Stimulated activated CD4-positive, alpha-beta T cell treated with anti-CD3 and anti-CD28 coated beads, Interleukin-2, amount 100 ng/mL, for 24 hours (primary cell): ENCODE data around the gene PLXNB3.
"Not testable (repeated sequence)": the region's sequence is repeated elsewhere in the genome, so short reads cannot be mapped to it uniquely, and the experiment has no call there.

Experiments used
- DNase-seq, 2 donors: peaks; one replicate each; pipeline ENCODE4 v3.0.0-alpha.2; 2020

PLXNB3 gene

DNA sequence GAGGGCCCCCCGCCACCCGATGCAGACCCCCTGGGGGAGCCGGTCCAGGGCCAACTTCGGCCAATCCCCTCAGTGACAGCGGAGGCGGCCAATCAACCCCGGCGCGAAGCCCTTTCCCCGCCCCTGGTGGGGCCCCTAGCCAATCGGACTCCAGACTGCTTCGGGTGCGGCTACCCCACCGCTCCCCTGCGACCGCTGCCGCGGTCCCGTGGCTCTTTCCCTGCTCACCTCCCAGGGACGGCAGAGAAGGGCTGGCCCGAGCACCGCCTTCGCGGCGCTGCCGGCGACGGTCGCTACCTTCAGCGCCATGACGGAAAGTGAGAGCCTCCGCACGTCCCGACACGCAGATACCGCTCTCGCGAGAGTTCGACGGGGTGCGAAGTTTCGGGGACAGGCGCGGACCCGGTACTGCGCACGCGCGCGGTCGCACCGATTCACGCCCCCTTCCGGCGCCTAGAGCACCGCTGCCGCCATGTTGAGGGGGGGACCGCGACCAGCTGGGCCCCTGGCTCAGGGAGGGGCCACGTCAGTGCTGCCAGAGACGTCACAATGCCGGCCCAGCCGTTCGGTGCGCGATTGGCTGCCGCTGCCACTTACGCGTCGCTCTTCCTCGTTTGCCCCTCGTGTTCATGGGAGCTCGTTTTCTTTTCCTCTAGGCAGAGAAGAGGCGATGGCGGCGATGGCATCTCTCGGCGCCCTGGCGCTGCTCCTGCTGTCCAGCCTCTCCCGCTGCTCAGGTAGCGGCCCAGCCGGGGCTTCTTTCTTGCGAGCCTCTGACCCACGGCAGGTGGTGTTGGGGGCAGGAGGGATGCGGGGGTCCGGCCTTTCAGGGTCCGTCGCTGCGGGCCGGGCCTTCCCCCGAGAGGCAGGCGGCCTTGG lies 30.2 kb downstream of the PLXNB3 start, which contains the start of the genes IDH3G and SSR4:
Gene IDH3G, minus strand, starts transcription at position 358 of the 879 bp plus-strand sequence. Its CDS starts 49 bp downstream, at position 309.
Gene SSR4, plus strand, starts transcription at position 651 of the 879 bp plus-strand sequence. Its CDS starts 20 bp downstream, at position 671.
- DNase-seq, result peak; percentile 90 to 91

DNA sequence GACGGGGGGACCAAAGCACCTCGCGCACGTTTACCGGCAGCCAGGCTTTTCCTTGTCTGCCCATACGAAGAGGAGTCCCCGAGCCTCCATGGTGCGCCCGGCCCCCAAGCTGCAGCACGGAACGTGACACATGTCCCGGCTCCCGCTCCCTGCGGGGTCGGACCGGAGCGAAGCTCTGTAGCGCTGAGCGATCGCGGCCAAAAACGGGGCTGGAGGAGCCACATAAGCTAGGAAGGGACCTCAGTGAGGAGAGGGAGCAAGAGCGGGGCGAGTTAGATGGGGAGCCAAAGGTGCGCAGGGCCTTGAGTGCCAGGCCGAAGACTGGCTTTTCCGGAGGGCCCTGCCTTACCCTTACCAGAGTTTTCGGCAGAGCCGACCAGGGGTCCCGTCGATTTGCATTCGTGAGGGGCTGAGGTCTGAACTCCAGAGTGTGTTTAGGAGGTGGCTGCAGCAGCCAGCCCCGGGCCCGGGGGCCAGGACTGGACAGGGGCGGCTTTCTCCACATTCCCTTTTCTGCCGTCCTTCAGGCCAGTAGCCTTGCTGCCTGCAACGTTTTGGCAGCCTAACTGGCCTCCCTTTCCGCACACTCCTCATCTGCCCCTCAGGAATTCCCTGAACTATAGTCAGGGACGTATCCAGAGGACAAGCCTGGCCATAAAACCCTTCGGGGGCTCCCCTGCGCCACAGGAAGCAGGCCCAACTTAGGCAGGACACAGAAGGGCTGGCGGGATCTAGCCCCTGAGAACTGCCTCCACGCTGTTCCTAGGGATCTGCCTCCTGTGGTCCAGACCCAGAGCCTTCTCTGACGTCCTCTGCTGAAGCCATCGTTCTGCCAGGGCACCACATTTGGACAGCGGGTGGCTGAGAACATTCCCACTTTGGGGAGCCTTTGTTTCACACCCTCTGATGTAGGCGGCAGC lies 31.1 kb downstream of the PLXNB3 start:
- DNase-seq, result peak; percentile 32 to 33

DNA sequence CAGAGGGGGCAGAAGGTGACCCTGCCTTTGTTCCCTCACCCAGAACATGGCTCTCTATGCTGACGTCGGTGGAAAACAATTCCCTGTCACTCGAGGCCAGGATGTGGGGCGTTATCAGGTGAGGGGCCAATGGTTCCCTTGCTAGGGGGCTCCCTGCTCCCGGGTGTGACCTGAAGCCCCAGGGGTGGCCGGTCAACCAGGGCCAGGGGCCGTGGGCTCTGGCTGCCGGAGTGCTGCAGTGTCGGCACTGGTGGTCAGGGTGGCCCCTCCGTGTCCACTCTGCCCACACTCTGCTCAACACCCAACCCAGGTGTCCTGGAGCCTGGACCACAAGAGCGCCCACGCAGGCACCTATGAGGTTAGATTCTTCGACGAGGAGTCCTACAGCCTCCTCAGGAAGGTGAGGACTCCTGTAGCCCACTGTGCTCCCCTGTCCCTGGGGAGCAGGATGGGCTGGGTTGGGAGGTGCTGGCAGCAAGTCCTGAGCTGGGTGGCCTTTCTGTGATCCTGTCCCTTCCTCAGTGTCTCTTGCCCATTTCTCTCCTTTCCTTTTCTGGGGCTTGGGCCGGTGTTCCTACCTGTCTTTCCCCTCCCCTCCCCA lies 33.5 kb downstream of the PLXNB3 start:
- DNase-seq, result no peak

DNA sequence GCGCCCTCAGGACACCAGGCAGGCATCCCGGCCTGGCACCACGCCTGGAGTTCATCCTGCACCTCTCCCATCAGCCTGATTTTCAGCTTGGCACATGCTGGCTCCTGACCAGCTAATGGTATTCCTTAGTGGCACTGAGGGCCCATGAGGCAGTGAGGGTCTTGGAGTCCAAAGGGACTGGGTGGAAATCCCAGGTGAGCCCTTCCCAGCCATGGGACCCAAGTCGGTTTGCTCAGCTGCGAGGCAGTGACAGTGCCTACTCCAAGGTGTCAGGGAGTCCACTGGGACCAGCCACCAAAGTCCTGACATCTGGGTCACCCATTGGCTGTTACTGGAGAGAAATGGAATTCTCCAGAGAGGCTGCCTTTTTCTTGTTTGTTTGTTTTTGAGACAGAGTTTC lies 35.3 kb downstream of the PLXNB3 start:
- DNase-seq, result no peak

DNA sequence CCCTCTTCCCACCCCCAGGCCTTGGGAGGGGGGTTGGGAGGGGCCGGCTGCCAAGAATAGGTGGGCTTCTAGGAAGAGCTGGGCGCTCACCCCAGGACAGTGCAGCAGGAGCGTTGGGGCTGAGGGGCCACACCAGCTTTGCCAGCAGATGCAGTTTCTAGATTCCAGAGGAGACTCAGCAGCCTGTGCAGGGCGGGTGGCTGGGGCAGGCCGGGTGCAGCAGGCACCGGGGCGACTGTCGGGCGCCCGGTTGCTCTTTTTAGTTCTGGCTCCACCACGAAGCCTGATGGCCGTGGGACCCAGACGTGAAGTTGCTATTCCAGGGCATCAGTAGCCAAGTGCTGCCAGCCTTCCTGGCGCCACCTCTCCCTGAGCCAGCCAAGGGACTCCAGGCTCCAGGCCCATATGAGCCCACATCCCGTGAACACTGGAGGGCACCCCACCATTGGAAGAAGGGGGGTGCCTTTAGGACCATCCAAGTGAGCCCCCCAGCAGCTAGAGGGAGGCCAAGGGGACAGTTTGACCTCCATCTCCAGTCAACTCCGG lies 36.2 kb downstream of the PLXNB3 start:
- DNase-seq, result no peak

DNA sequence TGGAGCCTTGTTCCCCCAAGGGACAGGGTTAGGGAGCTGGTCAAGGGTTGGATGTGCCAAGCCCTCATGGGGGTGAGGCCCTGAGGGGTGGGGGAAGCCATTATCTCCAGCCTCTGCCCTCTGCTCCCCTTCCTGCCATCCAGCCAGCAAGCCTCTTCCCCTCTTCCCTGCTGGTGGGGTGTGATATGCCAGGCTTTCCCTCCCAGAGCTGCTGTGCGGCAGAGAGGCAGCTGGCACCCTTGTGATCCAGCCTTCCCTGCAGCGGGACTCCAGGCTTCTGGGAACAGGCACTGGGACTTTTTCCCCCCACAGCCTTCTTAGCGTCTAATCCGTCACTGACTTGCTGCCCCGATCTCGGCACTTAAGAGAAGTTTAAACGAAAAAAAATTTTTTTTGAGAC lies 36.7 kb downstream of the PLXNB3 start:
- no peak for DNase-seq

DNA sequence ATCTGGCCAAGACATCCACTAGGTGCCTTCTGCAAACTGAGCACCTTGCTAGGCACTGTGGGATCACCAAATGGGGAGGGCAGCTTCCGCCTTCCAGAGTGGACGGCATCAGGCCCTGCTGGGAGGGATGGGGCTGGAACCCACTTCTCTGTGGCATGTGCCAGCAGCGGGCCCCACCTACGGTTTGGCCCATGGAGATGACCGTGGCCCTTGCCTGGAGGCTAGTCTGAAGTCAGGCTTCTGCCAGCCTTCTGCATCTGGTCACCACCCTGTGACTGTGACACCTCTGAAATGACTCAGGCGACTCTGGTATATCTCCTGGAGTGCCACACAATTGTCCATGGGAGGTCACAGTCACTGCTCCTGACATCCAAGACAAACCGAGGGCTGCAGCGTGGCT lies 37.6 kb downstream of the PLXNB3 start:
- no peak for DNase-seq

DNA sequence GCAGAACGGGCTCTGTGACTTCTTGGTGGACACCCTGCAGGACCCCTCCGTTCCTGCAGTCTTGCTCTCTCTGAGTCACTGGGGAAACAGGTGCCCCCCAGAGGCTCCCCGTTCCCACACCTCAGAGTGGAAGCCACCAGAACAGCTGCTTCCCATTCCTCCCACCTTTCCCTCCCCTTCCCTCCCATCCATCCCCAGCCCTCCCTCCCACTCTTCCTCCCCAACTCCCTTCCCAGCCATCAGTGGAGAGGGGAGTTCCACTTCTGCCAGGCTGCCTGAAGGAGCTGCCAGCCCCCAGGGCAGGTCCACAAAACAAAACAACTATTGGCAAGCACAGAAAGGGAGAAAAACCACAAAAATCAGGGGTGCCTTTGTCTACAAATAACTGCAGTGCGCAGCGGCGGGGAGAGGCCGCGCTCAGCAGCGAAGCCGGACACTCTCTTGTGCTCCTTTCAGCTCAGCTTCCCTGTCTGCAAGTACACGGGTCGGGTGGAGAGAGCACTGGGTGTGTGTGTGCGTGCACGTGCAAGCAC lies 38.5 kb downstream of the PLXNB3 start:
- no peak for DNase-seq

DNA sequence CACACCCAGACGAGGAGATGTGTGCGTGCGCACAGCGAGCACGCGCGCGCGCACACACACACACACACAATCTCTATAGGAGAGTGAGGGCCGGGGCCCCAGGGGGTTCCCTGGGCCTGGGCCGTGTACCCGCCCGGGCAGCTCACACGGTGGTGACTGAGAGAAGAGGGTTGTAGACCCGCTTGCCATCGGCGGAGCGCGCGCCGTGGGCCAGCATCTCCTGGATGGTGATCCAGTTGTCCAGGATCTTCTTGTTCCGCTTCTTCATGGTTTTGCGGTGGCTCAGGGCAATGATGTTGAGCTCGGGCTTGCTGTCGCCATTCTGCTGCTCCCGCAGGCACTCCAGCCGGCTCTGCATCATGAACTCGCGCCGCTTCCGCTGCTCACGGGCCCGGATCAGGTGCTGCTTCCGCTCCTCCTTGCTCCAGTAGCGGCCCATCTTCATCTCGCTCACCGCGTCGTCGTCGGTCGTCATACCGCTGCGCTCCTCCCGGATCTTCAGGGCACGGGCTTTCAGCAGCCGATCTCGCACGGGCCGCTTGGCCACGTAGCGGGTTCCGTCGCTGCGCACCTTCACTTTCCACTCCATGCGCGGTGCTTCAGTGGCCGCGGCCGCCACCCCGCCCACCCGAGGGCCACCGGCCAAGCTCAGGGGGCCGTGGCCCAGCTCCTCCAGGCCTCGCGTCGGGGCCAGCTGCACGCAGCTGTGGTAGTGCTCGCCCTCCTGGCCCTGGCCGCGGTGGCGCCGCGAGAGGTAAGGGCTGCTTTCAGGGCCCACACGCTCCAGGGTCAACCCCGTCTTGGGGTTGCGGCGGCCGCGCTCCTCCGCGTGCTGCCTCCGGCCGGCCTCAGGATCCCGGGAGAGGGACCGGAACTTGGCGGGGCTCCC lies 39.4 kb downstream of the PLXNB3 start:
- no peak for DNase-seq

DNA sequence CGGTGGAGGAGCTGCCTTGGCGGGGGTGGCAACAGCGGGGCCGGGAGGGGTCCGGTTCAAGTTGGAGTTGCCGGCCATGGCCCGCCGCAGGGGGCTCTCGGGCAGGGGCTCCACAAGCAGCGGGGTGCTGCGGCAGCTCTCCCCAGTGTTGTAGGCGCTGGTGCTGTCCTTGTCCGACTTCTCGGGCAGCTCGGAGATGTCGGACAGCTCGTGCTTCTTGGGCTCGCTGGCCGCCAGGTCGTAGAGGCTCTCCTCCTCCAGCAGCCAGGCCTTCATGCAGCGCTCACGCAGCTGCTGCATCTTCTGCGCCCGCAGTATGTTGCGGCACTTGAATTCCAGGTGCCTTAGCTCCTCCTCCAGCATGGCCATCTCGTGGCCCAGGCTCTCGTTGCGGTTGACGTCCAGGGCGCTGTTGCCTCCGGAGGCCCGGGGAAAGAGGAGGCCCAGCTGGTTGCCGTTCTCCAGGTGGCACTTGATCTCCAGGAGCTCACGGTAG lies 40.1 kb downstream of the PLXNB3 start:
- no peak for DNase-seq

DNA sequence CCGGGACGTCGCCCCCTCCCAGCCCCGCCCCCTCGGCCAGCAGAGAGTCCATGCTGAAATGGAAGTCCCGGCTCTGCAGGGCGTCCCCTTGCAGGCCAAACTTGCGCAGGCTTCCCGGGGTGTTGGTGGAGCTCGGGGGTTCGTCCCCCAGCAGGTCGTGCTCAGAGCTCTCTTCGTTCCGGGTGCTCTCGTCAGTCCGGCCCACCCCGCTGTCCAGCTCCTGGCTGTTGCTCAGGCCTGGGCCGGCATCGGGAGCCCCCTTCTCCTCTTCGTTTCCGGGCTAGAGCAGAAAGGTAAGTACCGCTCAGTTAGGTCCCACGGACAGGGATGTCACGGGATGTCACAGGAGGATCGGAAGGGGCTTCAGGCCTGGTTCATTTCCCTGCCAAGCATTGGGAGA lies 40.6 kb downstream of the PLXNB3 start:
- DNase-seq, result no peak

DNA sequence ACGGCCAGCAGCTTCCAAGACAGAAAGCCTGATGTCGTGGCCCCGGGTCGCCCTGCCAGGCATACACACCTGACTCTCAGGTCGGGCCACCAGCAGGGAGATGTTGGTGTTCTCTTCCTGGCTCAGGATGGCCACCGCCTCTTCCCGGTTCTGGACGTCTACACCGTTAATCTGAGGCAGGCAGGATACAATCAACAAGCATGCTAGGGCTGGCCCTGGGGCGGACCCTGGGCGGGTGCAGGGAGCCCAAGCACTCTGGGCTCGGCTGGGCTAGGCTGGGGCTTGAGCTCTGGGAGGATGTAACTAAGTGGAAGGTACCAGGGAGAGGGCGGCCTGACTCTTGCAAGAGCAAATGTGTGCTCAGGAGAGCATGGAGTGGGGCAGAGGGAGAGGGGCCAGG lies 41.4 kb downstream of the PLXNB3 start:
- DNase-seq, result no peak

DNA sequence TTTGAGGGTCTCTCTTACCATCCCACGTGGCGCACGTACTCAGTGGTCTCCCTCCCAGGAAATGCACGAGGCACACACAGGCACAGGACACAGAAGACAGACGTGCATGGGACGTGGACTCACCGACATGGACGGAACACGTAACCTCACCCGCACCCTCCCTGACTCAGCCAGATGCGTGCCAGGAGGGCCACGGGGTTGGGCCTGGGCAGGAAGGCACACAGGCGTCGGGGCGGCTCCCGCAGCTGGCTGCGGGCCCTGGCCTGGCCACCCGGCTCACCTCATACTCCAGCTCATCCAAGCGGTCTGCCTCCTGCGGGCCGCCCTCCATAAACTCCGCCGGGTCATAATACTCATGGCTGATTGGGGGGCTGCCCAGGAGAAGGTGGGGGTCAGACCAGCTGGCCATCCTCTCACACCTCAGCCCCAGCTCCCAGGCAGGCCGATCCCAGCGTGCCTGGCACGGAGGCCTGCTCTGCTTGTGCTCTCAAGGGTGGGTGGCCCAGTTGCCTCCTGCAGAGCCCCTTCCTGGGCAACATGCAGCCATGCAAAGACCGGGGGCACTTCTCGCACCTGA lies 43.0 kb downstream of the PLXNB3 start:
- DNase-seq, result no peak

DNA sequence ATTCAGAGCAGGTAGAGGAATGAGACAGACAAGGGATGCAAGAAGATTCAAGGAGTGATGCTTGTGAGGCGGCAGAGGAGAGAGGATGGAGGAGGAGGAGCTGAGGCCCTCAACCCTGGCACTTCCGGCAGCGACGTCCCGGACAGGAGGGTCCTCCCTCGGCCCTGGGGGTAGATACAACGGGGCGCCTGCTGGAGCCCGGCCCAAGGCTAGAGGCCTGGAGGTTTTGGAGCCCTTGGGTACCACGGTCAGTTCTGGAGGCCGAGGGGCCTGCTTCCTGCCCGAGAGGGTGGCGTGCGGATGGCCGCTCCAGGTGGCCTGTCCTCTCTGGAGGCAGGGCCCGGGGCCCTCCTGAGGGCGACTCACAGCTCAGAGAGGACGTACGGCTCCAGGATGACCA lies 43.9 kb downstream of the PLXNB3 start:
- no peak for DNase-seq

DNA sequence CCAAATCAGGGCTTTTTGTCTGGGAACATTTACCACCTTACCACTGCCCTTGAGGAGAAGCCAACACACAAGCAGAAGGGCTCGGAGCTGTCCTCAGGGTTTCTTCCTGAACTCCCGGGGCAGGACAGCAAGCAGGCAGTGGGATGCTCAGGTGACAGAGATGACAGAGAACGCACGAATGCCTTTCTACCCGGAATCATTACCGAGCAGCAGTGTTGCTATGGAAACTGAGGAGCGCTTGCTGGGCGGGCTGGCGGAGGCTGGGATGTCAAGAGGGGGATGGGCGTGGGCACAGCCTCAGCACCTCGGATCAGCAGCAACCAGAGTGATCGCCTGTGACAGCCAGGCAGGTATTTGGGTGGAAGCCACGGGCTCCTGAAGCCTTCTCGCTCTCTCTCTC lies 48.2 kb downstream of the PLXNB3 start:
- no peak for DNase-seq

DNA sequence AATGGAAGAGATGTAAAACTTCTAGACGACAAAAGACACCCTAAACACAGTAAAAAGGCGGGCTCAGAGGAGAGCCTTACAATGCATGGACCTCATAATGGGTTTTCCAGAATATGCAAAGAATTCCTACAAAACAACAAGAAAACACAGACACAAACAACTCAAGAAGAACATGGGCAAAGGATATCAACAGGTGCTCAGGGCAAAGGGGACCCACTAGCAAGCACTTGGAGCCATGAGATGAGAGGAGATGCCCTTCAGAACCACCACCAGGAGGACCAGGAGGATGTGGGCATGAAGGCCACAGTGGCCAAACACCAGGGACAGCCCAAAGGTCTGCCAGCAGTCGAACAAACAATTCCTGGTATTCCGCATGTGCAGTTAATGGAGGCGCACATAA lies 49.1 kb downstream of the PLXNB3 start:
- DNase-seq, result no peak

DNA sequence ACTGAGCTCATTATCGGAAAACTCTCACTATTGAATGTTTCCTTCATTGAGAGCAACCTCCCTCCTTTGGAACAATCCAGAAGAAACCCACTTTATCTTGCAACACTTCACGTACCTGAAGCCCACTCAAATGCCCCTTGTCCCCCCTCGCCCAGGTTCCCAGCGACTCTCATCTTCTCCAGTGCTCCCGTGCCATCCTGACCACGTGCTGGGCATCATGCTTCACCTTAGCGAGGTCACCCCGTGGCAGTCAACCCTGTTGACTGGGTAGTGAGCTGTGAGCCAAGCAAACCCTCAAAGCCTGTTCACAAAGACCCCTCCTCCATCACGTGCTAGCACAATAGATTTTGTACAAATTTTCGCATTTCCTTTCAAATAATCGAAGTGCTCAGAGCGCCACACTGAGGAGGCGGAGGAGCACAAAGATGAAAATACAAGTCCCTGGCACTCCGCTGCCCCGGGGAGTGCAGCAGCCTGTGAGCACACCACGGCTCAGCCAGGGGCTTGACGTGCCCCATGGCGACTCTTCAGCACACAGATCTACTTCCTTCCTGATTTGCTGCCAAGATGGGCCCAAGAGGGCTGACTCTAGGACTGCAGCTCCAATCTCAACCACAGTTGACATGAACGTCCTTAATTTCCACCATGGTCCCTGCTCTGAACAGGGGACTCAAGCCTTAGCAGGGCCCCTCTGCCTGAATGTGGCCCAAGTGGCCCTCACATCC lies 50.7 kb downstream of the PLXNB3 start:
- no peak for DNase-seq

DNA sequence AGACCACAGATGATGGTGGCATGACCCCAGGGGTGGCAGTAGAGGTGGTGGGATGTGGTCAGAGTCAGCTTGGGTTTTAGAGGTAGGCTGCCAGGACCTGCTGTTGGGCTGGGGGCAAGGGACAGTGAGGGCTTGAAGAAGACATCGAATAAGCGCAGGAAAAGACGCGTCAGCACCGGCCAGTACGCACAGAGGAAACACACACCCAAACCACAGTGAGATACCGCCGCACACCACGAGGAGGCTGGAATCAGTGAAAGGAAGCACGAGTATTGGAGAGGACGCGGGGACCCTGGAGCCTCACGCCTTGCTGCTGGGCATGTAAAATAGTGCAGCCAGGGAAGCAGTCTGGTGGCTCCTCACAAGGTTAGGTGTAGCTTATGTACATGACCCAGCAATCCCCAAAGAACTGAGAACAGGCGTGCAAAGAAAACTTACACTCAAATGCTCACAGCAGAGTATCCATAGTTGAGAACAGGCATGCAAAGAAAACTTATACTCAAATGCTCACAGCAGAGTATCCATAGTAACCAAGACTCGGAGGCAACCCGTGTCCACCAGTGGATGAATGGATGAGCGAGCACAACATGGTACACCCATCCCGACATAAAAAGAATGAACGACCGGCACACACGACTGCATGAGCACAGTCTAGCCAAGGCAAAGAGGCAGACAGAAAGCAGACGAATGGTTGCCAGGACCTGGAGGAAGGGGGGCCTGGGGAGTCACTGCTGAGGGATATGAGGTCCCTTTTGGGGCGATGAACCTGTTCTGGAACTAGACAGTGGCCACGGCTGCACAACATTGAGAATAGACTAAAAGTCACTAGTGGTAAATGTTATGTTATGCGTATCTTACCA lies 53.0 kb downstream of the PLXNB3 start:
- DNase-seq, result peak; percentile 33 to 43

DNA sequence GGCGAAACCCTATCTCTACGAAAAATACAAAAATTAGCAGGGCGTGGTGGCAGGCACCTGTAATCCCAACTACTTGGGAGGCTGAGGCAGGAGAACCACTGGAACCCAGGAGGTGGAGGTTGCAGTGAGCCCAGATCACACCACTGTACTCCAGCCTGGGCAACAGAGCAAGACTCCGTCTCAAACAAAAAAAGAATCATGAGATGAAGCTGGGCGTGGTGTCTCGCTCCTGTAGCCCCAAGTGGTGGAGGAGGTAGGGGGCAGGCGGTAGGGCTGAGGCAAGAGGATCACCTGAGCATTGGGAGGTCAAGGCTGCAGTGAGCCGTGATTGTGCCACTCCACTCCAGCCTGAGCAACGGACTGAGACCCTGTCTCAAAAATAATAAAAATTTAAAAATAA lies 54.0 kb downstream of the PLXNB3 start:
- DNase-seq, result not testable (repeated sequence)
